Osteocyte (in vitro differentiated cells): ENCODE measurements around the gene LPAR6. TPM values are rescaled to one million over a fixed set of nuclear protein-coding genes. Genes with fewer than 3 reads are reported as not detected.

Source experiments
- DNase-seq: peaks from one replicate; pipeline ENCODE4 v3.0.0; 2021; ENCODE audit warnings: mixed read lengths; ENCODE audit not compliant: unreplicated experiment; ENCODE audit errors: extremely low spot score
- H3K27ac Mint-ChIP-seq: one replicate; pipeline ENCODE4 v1.8.0; 2021; ENCODE audit warnings: mild to moderate bottlenecking, mixed read lengths; ENCODE audit not compliant: unreplicated experiment
- H3K27me3 Mint-ChIP-seq: one replicate; pipeline ENCODE4 v1.8.0; 2021; ENCODE audit warnings: mixed read lengths; ENCODE audit not compliant: unreplicated experiment
- H3K36me3 Mint-ChIP-seq: one replicate; pipeline ENCODE4 v1.8.0; 2021; ENCODE audit warnings: mixed read lengths; ENCODE audit not compliant: unreplicated experiment
- H3K4me1 Mint-ChIP-seq: one replicate; pipeline ENCODE4 v1.8.0; 2021; ENCODE audit warnings: mixed read lengths; ENCODE audit not compliant: unreplicated experiment
- H3K4me3 Mint-ChIP-seq: one replicate; pipeline ENCODE4 v1.8.0; 2021; ENCODE audit warnings: mild to moderate bottlenecking, moderate library complexity, mixed read lengths; ENCODE audit not compliant: unreplicated experiment
- H3K9me3 Mint-ChIP-seq: one replicate; pipeline ENCODE4 v1.8.0; 2021; ENCODE audit warnings: mixed read lengths; ENCODE audit not compliant: unreplicated experiment
- total RNA-seq: library from RNA; stranded (reverse); gene quantifications from 2 replicates; pipeline ENCODE4 v1.2.1, GENCODE V29; 2021
- TF ChIP-seq, protein P1 (sequence below): fragments of 200-600 bp; sonication (generic); IDR thresholded peaks from 2 replicates; pipeline ENCODE4 v1.5.0; 2021; ENCODE audit warnings: antibody characterized with exemption, mild to moderate bottlenecking, moderate library complexity

LPAR6 gene
- total RNA-seq, 1 donor from 2014 or later = 13.0 TPM

DNA sequence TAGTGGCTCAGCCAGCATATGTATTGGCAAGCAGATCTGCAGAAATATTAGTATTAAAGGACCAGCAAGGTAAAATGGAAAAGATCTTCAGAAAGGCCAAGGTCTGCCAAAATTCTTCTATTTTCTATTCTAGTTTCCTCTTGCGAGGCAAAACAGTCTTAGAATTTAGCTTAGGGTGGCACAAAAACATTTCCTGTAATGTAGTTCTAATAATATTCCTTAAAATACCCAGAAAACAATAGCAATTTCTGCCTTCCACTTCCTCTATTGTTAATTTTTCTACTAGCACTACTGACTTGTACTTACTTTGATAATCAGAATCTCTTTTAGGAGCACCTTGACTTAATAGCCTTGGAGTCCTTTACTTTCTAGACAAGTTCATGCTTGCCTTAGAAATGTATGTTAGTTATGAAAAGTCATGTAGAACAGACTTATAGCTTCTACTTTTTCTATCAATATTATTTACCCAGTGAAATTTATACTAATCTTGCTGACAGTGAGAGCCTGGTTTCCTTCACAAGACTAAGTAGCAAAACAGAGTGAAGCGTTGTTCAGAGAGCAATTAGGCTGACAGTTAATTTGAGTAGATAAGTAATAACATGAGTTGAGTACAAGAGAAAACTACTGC is 23.9 kb upstream of the LPAR6 start:
- Mint-ChIP-seq H3K27ac (no peak overlapping the region), H3K9me3 (no peaks in the 10 kb centered on the region), H3K27me3 (no peaks in the 10 kb centered on the region), H3K4me3 (no peak overlapping the region), H3K36me3 (peaks cover 2% of the 10 kb centered on the region), H3K4me1 (peaks cover 20% of the 10 kb centered on the region)
- TF ChIP-seq, protein P1, sequence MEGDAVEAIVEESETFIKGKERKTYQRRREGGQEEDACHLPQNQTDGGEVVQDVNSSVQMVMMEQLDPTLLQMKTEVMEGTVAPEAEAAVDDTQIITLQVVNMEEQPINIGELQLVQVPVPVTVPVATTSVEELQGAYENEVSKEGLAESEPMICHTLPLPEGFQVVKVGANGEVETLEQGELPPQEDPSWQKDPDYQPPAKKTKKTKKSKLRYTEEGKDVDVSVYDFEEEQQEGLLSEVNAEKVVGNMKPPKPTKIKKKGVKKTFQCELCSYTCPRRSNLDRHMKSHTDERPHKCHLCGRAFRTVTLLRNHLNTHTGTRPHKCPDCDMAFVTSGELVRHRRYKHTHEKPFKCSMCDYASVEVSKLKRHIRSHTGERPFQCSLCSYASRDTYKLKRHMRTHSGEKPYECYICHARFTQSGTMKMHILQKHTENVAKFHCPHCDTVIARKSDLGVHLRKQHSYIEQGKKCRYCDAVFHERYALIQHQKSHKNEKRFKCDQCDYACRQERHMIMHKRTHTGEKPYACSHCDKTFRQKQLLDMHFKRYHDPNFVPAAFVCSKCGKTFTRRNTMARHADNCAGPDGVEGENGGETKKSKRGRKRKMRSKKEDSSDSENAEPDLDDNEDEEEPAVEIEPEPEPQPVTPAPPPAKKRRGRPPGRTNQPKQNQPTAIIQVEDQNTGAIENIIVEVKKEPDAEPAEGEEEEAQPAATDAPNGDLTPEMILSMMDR = no peak
- no peak for DNase-seq

DNA sequence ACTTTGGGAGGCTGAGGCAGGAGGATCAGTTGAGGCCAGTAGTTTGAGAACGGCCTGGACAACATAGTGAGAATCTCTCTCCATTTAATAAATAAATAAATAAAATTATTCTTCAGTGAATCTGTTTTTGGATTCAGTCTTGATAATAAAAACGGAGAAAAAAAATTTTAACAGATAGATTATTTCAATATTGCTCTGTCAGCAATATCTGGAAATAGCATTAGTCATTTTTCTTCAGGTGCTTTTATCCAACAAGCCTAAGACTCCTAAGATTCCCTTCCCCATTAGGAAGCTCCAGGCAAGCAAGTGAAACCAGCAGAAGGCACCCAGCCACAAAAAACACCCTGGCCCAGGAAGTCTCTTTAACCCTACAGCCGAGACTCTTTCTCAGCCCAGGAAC is 21.3 kb upstream of the LPAR6 start:
- H3K4me1 Mint-ChIP-seq = peaks cover 39% of the 10 kb centered on the region
- TF ChIP-seq, protein P1 = no peak
- H3K9me3 Mint-ChIP-seq = no peaks in the 10 kb centered on the region
- no peak overlapping the region for H3K27ac Mint-ChIP-seq
- DNase-seq = no peak
- H3K4me3 Mint-ChIP-seq = no peak overlapping the region
- H3K27me3 Mint-ChIP-seq = no peaks in the 10 kb centered on the region
- peaks cover 2% of the 10 kb centered on the region for H3K36me3 Mint-ChIP-seq

DNA sequence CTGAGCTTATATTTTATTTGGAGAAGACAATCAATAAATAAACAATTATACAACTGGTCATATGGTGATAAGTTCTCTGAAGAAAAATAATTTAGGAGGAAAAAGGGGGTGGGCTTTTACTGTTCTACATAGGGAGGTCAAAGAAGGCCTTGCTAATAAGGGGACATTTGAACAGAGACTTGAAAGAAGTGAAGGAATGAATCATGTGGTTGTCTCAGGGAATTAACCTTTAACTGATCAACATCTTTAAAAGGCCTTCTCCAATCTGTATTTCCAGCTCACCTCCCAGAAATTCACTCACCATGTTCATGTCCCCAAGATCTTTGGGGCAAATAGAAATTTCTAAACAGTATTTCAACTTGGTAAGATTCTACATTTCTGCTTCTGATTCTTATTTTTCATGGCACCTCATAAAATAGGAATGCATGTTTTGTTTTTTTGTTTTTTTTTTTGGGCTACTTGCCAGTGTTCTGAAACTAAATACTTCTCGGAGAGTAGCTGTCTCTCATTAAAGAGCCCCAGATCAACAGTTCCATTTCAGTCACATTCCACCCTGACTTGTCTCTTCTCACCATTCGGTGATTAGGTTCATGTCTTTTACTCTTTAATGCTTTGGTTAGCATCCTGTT is 19.2 kb upstream of the LPAR6 start:
- Mint-ChIP-seq H3K27ac (peak overlapping the region; percentile 86), H3K9me3 (no peaks in the 10 kb centered on the region), H3K27me3 (no peaks in the 10 kb centered on the region), H3K4me1 (peaks cover 40% of the 10 kb centered on the region), H3K4me3 (peak overlapping the region; percentile 39), H3K36me3 (peaks cover 4% of the 10 kb centered on the region)
- TF ChIP-seq, protein P1 = no peak
- no peak for DNase-seq

DNA sequence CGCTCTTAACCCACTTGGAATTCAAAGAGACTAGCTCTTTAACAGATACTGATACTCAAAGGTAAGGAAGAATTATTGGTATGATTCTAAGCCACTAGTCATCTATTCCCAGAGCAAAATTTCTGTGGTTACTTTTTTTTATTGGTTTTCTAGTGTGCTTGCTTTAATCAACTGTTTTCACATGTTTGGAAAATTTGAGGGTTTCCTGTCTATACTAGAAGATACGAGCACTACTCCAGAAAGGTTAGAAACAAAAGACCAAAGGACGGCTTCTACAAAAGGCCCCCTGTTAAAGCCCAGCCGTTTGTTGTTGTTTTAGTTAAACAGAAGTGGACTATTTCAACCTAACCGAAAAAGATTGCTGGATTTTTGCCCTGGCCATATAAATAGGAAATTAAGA is 18.5 kb upstream of the LPAR6 start:
- Mint-ChIP-seq H3K27me3 (no peaks in the 10 kb centered on the region), H3K4me1 (peaks cover 34% of the 10 kb centered on the region), H3K4me3 (no peak overlapping the region), H3K27ac (peak overlapping the region; percentile 86), H3K36me3 (peaks cover 9% of the 10 kb centered on the region), H3K9me3 (peaks cover 3% of the 10 kb centered on the region)
- no peak for DNase-seq
- TF ChIP-seq, protein P1 = no peak

DNA sequence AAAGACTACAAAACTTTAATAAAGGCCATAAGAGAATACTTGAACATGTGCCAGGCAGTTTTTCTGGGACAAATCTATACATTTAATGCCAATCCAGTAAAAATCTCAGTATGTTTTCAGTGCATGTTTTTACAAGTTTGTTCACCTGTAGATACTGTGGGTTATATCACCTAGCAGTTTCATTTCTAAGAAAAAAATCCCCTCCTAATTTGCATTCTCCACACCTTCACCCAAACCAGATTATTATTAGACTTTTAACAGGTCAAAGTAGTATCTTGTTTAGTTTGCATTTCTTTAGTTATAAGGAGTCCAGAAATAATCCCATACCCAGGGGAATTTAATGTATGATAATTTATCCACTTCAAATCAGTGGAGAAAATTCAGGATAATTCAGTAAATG is 17.0 kb upstream of the LPAR6 start:
- Mint-ChIP-seq H3K27me3 (no peaks in the 10 kb centered on the region), H3K4me1 (peaks cover 34% of the 10 kb centered on the region), H3K27ac (peak overlapping the region; percentile 15), H3K4me3 (no peak overlapping the region), H3K36me3 (peaks cover 9% of the 10 kb centered on the region), H3K9me3 (peaks cover 3% of the 10 kb centered on the region)
- DNase-seq = no peak
- TF ChIP-seq, protein P1 = no peak
